ENCODE results near the gene ANKLE1. TPM values are rescaled to one million over a fixed set of nuclear protein-coding genes. Genes with fewer than 3 reads are reported as not detected.
A peak's percentile ranks its signal among the peaks of the same experiment; 100 is the strongest.

The ANKLE1 gene
- total RNA-seq, 1 experiment from 2014 or later: 9.1 TPM

- TF ChIP-seq ZNF425 (CRISPR knock-in tag; conservative IDR thresholded peaks at IDR 0.05): no peak
- no peak for TF ChIP-seq ARID4B (CRISPR knock-in tag; IDR thresholded peaks at IDR 0.05; ENCODE audit: borderline replicate concordance)
- TF ChIP-seq GRHL2 (CRISPR knock-in tag; IDR thresholded peaks at IDR 0.05; ENCODE audit: insufficient replicate concordance, severe bottlenecking): no peak
- TF ChIP-seq ZNF263 (CRISPR knock-in tag; IDR thresholded peaks at IDR 0.05; ENCODE audit: low read depth): no peak
- TF ChIP-seq NFATC4 (CRISPR knock-in tag; IDR thresholded peaks at IDR 0.05): no peak
- TF ChIP-seq RELA (CRISPR knock-in tag; IDR thresholded peaks at IDR 0.05; ENCODE audit: borderline replicate concordance): no peak
- no peak for TF ChIP-seq SMAD3 (CRISPR knock-in tag; IDR thresholded peaks at IDR 0.05; ENCODE audit: borderline replicate concordance)
- TF ChIP-seq ZMAT4 (CRISPR knock-in tag; IDR thresholded peaks at IDR 0.05): no peak
Observed at GRCh38 chr19:17236811-17237543, 44.7 kb upstream of the ANKLE1 start (continued).

- Mint-ChIP-seq H3K4me1 (peaks cover 48% of the 10 kb centered on the region), H3K36me3 (peaks cover 19% of the 10 kb centered on the region), H3K4me3 (no peak overlapping the region), H3K27ac (peak overlapping the region; percentile 85), H3K9me3 (no peaks in the 10 kb centered on the region), H3K27me3 (ENCODE audit: low read depth) (no peaks in the 10 kb centered on the region)
- no peak for DNase-seq (ENCODE audit: low spot score)
- CTCF ChIA-PET: interaction anchor here (1.0 to 1.6 kb wide), 3 partner anchors 11 to 54 kb away, joined by 3 to 7 read pairs (median 3); no protein-coding TSS in a partner anchor
- TF ChIP-seq ZNF121 (CRISPR knock-in tag; IDR thresholded peaks at IDR 0.05) (peak; percentile 54; the same call in 1 of the 2 replicates), CDX4 (CRISPR knock-in tag; IDR thresholded peaks at IDR 0.05; ENCODE audit: borderline replicate concordance) (no peak)
- POLR2A ChIA-PET: interaction anchor here (0.6 kb wide), 1 partner anchor 22 kb away, joined by 3 read pairs; no protein-coding TSS in a partner anchor
- ATAC-seq: no peak
Observed at GRCh38 chr19:17237747-17238706, 43.7 kb upstream of the ANKLE1 start.

- no peaks in the 10 kb centered on the region for H3K9me3 Mint-ChIP-seq
Observed at GRCh38 chr19:17240062-17240752, 41.5 kb upstream of the ANKLE1 start.

More at GRCh38 chr19:17240062-17240752, 41.5 kb upstream of the ANKLE1 start:
- POLR2A ChIA-PET: no interaction called here
- Mint-ChIP-seq H3K27me3 (ENCODE audit: low read depth) (no peaks in the 10 kb centered on the region), H3K36me3 (peaks cover 10% of the 10 kb centered on the region), H3K4me3 (no peak overlapping the region), H3K27ac (peak overlapping the region; percentile 54; the same call in 1 of the 2 replicates), H3K4me1 (peaks cover 43% of the 10 kb centered on the region)
- ATAC-seq (no peak), DNase-seq (ENCODE audit: low spot score) (no peak)
- CTCF ChIA-PET: no interaction called here
- TF ChIP-seq SOX15 (CRISPR knock-in tag; IDR thresholded peaks at IDR 0.05) (no peak), JAZF1 (CRISPR knock-in tag; IDR thresholded peaks at IDR 0.05) (no peak), NR1H2 (CRISPR knock-in tag; IDR thresholded peaks at IDR 0.05) (no peak)

All from WTC11 (cell line).